AG04449 (cell line): ENCODE results near the gene RELL1.

Experiments
- CTCF ChIA-PET: fragments of 350-600 bp; formaldehyde crosslinking; extraction: SDS; loops from one replicate; lab custom pipeline; 2021; ENCODE audit warnings: antibody characterized with exemption; lab: Yijun Ruan, JAX
- POLR2A ChIA-PET: fragments of 400-600, 350-600 bp; formaldehyde crosslinking; extraction: SDS; loops from one replicate; lab custom pipeline; 2020; ENCODE audit warnings: antibody characterized with exemption, inconsistent platforms; lab: Yijun Ruan, JAX
- DNase-seq: peaks from one replicate; pipeline ENCODE4 v3.0.0-alpha.2; 2010; ENCODE audit warnings: low read depth, low spot score
- H3K4me3 ChIP-seq: 2 replicates; pipeline ENCODE4 v1.5.1; 2011; ENCODE audit warnings: low read depth, mild to moderate bottlenecking, control low read depth, low read length
- TF ChIP-seq, protein P1 (sequence below): IDR thresholded peaks from one replicate; pipeline ENCODE4 v1.5.1; 2011; ENCODE audit warnings: mild to moderate bottlenecking, moderate library complexity, low read length, control low read depth, inconsistent platforms; ENCODE audit not compliant: insufficient read depth; ENCODE audit errors: missing control alignments

Gene RELL1

GRCh38 chr4:37649268-37649667 is 36.9 kb downstream of the RELL1 start:
- CTCF ChIA-PET, result no interaction called here
- DNase-seq, result no peak
- POLR2A ChIA-PET, result no interaction called here
- no peak overlapping the region for H3K4me3 ChIP-seq
- TF ChIP-seq, protein P1, sequence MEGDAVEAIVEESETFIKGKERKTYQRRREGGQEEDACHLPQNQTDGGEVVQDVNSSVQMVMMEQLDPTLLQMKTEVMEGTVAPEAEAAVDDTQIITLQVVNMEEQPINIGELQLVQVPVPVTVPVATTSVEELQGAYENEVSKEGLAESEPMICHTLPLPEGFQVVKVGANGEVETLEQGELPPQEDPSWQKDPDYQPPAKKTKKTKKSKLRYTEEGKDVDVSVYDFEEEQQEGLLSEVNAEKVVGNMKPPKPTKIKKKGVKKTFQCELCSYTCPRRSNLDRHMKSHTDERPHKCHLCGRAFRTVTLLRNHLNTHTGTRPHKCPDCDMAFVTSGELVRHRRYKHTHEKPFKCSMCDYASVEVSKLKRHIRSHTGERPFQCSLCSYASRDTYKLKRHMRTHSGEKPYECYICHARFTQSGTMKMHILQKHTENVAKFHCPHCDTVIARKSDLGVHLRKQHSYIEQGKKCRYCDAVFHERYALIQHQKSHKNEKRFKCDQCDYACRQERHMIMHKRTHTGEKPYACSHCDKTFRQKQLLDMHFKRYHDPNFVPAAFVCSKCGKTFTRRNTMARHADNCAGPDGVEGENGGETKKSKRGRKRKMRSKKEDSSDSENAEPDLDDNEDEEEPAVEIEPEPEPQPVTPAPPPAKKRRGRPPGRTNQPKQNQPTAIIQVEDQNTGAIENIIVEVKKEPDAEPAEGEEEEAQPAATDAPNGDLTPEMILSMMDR, result no peak

DNA sequence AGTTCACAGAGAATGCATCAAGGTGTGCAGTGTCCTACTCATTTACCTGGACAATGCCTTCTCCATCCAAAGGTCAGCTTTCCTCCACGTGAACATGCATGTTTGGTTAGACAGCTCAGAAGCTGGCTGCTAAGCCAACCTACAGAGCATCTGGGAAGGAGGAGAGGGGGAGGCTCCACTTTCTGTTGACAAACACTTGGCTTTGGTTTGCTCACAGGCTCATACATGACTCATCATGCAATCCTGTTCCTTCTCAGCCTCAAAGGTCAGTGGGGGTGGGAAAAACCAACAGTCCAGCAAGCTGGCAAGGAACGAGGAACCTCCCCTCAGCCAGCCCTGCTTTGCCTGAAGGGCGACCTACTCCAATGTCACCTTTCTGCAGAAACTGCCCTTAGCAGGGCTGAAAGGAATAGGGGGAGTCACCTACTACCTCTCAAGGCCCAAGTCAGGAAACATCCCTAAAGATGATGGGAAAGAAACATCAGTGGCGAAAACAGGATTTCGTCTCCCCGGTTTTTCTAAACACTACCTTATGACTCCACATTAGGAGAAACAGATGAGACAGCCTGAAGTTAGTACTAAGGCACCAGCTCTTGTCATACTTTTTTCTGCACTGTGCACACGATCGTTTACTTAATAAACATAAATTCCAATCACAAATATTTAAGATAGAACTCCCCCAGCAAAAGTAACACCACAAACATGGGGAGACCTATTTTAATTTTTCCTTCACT is 37.9 kb downstream of the RELL1 start:
- DNase-seq, result peak; percentile 31
- CTCF ChIA-PET, result interaction anchor here (1.7 kb wide), 1 partner anchor 12 kb away, joined by 3 read pairs; no protein-coding TSS in a partner anchor
- TF ChIP-seq, protein P1, result no peak
- POLR2A ChIA-PET, result no interaction called here
- no peak overlapping the region for H3K4me3 ChIP-seq

DNA sequence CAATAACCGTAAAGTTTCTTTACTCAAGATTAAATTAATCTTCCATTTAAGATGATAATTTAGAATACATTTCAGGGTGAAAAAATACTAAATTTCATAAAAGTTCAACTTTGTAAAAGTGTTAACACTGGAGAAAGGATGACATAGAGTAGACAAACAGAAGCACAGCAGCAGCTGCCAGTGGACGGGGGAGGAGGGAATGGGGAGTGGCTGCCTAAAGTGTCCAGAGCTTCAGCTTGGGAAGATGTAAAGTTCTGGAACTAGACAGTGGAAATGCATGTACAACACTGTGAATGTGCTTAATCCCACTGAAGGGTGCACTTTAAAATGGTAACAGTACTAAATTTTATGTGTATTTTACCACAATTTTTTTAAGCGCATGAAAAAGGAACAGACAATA is 39.9 kb downstream of the RELL1 start:
- CTCF ChIA-PET, result interaction anchor here (1.0 kb wide), 1 partner anchor 43 kb away, joined by 3 read pairs; no protein-coding TSS in a partner anchor
- TF ChIP-seq, protein P1, result no peak
- H3K4me3 ChIP-seq, result no peak overlapping the region
- DNase-seq, result no peak
- POLR2A ChIA-PET, result no interaction called here

- TF ChIP-seq, protein P1, result no peak
- POLR2A ChIA-PET, result no interaction called here
- H3K4me3 ChIP-seq, result no peak overlapping the region
- CTCF ChIA-PET, result interaction anchor here (1.0 kb wide), 1 partner anchor 43 kb away, joined by 3 read pairs; no protein-coding TSS in a partner anchor
- DNase-seq, result no peak
Measured at GRCh38 chr4:37645736-37646135, 40.4 kb downstream of the RELL1 start.

DNA sequence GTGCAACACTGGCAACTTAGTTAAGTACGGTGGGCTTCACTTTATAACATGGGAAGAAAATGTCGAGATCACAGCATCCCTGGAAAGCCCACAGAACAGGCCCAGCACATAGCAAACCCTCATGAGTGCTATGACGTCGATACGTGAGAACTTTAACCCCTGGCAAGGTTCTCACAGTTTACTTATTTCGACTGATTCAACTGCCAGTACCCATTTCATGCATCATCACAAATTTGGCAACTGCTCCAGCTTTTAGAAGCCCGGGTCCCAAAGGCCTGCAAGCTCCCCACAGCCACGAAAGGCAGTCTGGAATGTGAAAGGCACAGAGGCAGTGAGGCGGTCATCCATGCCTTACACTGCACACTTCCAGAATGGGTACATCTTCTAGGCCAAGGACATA is 41.2 kb downstream of the RELL1 start:
- TF ChIP-seq, protein P1, result no peak
- no peak for DNase-seq
- H3K4me3 ChIP-seq, result no peak overlapping the region
- ChIA-PET CTCF (no interaction called here), POLR2A (no interaction called here)

GRCh38 chr4:37641886-37642849 is 44.0 kb downstream of the RELL1 start:
- CTCF ChIA-PET, result no interaction called here
- no peak overlapping the region for H3K4me3 ChIP-seq
- TF ChIP-seq, protein P1, result no peak
- no peak for DNase-seq
- POLR2A ChIA-PET, result no interaction called here
